ENCODE data around the gene CLDN5.

CLDN5 gene

DNA sequence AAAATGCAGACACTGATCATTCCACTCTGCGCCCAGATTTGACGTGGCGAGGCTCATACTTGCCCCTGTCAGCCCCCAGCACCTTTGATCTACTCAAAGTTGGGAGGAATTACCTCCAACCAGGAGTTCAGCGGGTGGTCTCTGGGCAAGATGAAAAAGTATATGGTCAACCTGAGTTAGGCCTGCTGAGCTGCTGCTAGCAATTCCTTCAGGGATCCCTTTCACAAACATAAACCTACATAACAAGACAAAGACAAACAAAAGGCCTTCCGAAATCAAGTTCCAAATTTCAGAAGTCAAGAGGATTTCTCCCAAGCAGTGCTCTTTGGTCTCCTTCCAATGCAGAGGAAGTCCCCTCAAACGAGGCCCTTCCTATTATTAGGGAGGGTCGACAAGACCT lies 20.8 kb downstream of the CLDN5 start:
- DNase-seq (no peak), ATAC-seq (ENCODE audit: insufficient read depth, low read depth) (no peak)
- Histone ChIP-seq H2AFZ (ENCODE audit: low read depth, low read length) (no peak overlapping the region), H3K4me2 (ENCODE audit: insufficient read depth, low read length) (no peak overlapping the region), H3K9me3 (ENCODE audit: insufficient read depth, low read length, severe bottlenecking) (no peaks in the 10 kb centered on the region), H3K36me3 (ENCODE audit: insufficient read depth, low read length) (peaks cover 96% of the 10 kb centered on the region), H3K79me2 (ENCODE audit: insufficient read depth, low read length) (no peaks in the 10 kb centered on the region), H3K9ac (ENCODE audit: low read depth, low read length) (no peak overlapping the region), H3K4me1 (ENCODE audit: insufficient read depth, low read length) (peaks cover 7% of the 10 kb centered on the region; the same call in 1 of the 2 replicates), H4K20me1 (ENCODE audit: insufficient read depth, low read length) (peaks cover 24% of the 10 kb centered on the region), H3K4me3 (ENCODE audit: low read depth in 1 of 2, low read length in 2 of 2) (no peak overlapping the region), H3K27ac (ENCODE audit: low read length) (no peak overlapping the region), H3K27me3 (ENCODE audit: insufficient read depth, low read length, poor library complexity) (no peaks in the 10 kb centered on the region)
- TF ChIP-seq, protein P1, sequence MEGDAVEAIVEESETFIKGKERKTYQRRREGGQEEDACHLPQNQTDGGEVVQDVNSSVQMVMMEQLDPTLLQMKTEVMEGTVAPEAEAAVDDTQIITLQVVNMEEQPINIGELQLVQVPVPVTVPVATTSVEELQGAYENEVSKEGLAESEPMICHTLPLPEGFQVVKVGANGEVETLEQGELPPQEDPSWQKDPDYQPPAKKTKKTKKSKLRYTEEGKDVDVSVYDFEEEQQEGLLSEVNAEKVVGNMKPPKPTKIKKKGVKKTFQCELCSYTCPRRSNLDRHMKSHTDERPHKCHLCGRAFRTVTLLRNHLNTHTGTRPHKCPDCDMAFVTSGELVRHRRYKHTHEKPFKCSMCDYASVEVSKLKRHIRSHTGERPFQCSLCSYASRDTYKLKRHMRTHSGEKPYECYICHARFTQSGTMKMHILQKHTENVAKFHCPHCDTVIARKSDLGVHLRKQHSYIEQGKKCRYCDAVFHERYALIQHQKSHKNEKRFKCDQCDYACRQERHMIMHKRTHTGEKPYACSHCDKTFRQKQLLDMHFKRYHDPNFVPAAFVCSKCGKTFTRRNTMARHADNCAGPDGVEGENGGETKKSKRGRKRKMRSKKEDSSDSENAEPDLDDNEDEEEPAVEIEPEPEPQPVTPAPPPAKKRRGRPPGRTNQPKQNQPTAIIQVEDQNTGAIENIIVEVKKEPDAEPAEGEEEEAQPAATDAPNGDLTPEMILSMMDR (IDR thresholded peaks at IDR 0.05; ENCODE audit: borderline replicate concordance, extremely low read depth, low read length, poor library complexity, severe bottlenecking): no peak
- TF ChIP-seq EZH2 (IDR thresholded peaks at IDR 0.05; ENCODE audit: borderline replicate concordance, low read depth, low read length, severe bottlenecking): no peak

DNA sequence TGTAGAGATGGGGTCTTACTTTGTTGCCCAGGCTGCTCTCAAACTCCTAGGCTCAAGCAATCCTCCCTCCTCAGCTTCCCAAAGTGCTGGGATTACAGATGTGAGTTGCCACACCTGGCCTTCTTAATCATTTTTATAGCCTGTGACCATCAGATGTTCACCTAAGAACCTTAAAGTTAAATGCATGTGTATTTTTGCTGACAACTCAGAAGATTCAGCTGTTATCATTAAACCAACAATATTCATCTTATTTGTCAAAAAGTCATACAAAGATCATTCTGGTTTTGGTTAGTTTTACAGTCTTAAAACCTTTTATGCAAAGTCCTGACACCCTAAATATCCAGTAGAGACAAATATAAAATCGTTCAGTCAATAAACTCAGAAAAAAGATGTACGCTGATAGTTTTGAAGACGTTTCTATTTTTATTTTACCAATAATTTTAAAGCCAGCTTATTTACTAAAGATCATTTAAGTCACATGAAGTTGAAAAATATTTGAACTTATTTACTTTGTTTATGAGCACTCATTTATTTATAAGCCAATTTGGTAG lies 22.2 kb downstream of the CLDN5 start:
- H3K9ac ChIP-seq (ENCODE audit: low read depth, low read length): no peak overlapping the region
- H3K27me3 ChIP-seq (ENCODE audit: insufficient read depth, low read length, poor library complexity): no peaks in the 10 kb centered on the region
- TF ChIP-seq EZH2 (IDR thresholded peaks at IDR 0.05; ENCODE audit: borderline replicate concordance, low read depth, low read length, severe bottlenecking): no peak
- TF ChIP-seq, protein P1 (IDR thresholded peaks at IDR 0.05; ENCODE audit: borderline replicate concordance, extremely low read depth, low read length, poor library complexity, severe bottlenecking): no peak
- H3K9me3 ChIP-seq (ENCODE audit: insufficient read depth, low read length, severe bottlenecking): no peaks in the 10 kb centered on the region
- ATAC-seq (ENCODE audit: insufficient read depth, low read depth): no peak
- H3K4me1 ChIP-seq (ENCODE audit: insufficient read depth, low read length): peaks cover 7% of the 10 kb centered on the region; the same call in 1 of the 2 replicates
- H3K4me2 ChIP-seq (ENCODE audit: insufficient read depth, low read length): no peak overlapping the region
- no peak overlapping the region for H3K4me3 ChIP-seq (ENCODE audit: low read depth in 1 of 2, low read length in 2 of 2)
- H3K27ac ChIP-seq (ENCODE audit: low read length): no peak overlapping the region
- no peak for DNase-seq
- H3K79me2 ChIP-seq (ENCODE audit: insufficient read depth, low read length): no peaks in the 10 kb centered on the region
- H2AFZ ChIP-seq (ENCODE audit: low read depth, low read length): no peak overlapping the region
- H3K36me3 ChIP-seq (ENCODE audit: insufficient read depth, low read length): peaks cover 96% of the 10 kb centered on the region
- peaks cover 23% of the 10 kb centered on the region for H4K20me1 ChIP-seq (ENCODE audit: insufficient read depth, low read length)

DNA sequence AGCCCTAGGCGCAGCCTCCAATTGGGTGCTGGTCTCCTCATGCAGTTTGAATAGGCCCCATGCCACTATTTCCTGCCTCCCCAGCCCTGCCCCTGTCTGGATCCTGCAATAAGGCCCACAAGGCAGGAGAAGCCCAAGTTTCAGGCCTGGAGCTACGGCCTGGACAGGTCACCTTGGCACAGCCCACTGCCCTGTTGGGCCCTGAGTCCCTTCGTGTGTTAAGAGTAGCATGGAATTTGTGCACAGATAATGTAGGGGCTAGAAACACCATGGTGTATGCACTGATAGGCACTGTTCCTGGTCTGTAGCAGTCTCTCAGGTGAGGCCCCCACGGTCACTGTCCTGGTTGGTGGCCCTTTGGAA lies 24.3 kb downstream of the CLDN5 start:
- Histone ChIP-seq H3K79me2 (ENCODE audit: insufficient read depth, low read length) (no peaks in the 10 kb centered on the region), H3K4me3 (ENCODE audit: low read depth in 1 of 2, low read length in 2 of 2) (no peak overlapping the region), H3K9ac (ENCODE audit: low read depth, low read length) (no peak overlapping the region), H3K4me2 (ENCODE audit: insufficient read depth, low read length) (no peak overlapping the region), H4K20me1 (ENCODE audit: insufficient read depth, low read length) (peaks cover 13% of the 10 kb centered on the region), H2AFZ (ENCODE audit: low read depth, low read length) (no peak overlapping the region), H3K27me3 (ENCODE audit: insufficient read depth, low read length, poor library complexity) (no peaks in the 10 kb centered on the region), H3K4me1 (ENCODE audit: insufficient read depth, low read length) (0 out of 2 replicates have a peak, but pooled peaks cover under 1% of the 10 kb centered on the region), H3K36me3 (ENCODE audit: insufficient read depth, low read length) (peaks cover 96% of the 10 kb centered on the region), H3K27ac (ENCODE audit: low read length) (no peak overlapping the region), H3K9me3 (ENCODE audit: insufficient read depth, low read length, severe bottlenecking) (no peaks in the 10 kb centered on the region)
- ATAC-seq (ENCODE audit: insufficient read depth, low read depth) (peak; percentile 23; the same call in 1 of the 3 replicates), DNase-seq (no peak)
- no peak for TF ChIP-seq EZH2 (IDR thresholded peaks at IDR 0.05; ENCODE audit: borderline replicate concordance, low read depth, low read length, severe bottlenecking)
- TF ChIP-seq, protein P1 (IDR thresholded peaks at IDR 0.05; ENCODE audit: borderline replicate concordance, extremely low read depth, low read length, poor library complexity, severe bottlenecking): no peak

Measured in DND-41 (cell line).